ENCODE measurements around the gene ZNF460. TPM values are rescaled to one million over a fixed set of nuclear protein-coding genes. Genes with fewer than 3 reads are reported as not detected.

ZNF460 gene
- total RNA-seq, 1 experiment from 2014 or later = 76.3 TPM

GRCh38 chr19:57327993-57328392 is 47.7 kb downstream of the ZNF460 start:
- TSS peak; percentile 40 for BruUV-seq (replicated peaks)
- H3K4me3 ChIP-seq (ENCODE audit: low read depth in 2 of 2, low read length in 2 of 2) = no peak overlapping the region
- H3K27me3 ChIP-seq (ENCODE audit: control insufficient read depth, insufficient read depth, low read length) = no peaks in the 10 kb centered on the region
- in situ Hi-C loops (cut with HindIII; ENCODE audit: low pct_unique_long_range_greater_than_20kb, low sequenced_read_pairs) (no loop called here), intact Hi-C loops (cut with micrococcal nuclease; ENCODE audit: unreplicated experiment) (no loop called here)
- H3K4me1 ChIP-seq (ENCODE audit: control insufficient read depth, insufficient read depth, low read length) = no peaks in the 10 kb centered on the region
- peaks cover 7% of the 10 kb centered on the region; the same call in 1 of the 2 replicates for H3K9me3 ChIP-seq (ENCODE audit: control insufficient read depth, insufficient read depth, low read depth, low read length)
- DNase-seq (ENCODE audit: low read depth, low spot score) (no peak), ATAC-seq (no peak)
- H3K27ac ChIP-seq (ENCODE audit: low read length) = no peak overlapping the region
- ChIA-PET CTCF (no interaction called here), POLR2A (no interaction called here)
- TF ChIP-seq POLR2AphosphoS5 (IDR thresholded peaks at IDR 0.05; ENCODE audit: low read depth, low read length) (no peak), TCF7L2 (IDR thresholded peaks at IDR 0.05; ENCODE audit: low read depth, low read length) (no peak), REST (IDR thresholded peaks at IDR 0.05; ENCODE audit: insufficient read depth in 1 of 2, low read depth in 2 of 2, low read length in 1 of 2) (no peak), SIN3A (IDR thresholded peaks at IDR 0.05; ENCODE audit: borderline replicate concordance, insufficient read depth, low read depth, low read length) (no peak), CTCF (IDR thresholded peaks at IDR 0.05) (no peak)
- H3K36me3 ChIP-seq (ENCODE audit: control insufficient read depth, insufficient read depth, low read length) = peaks cover 16% of the 10 kb centered on the region

GRCh38 chr19:57334191-57334590 is 53.9 kb downstream of the ZNF460 start:
- ATAC-seq (no peak), DNase-seq (ENCODE audit: low read depth, low spot score) (no peak)
- Histone ChIP-seq H3K4me3 (ENCODE audit: low read depth in 2 of 2, low read length in 2 of 2) (no peak overlapping the region), H3K4me1 (ENCODE audit: control insufficient read depth, insufficient read depth, low read length) (no peaks in the 10 kb centered on the region), H3K36me3 (ENCODE audit: control insufficient read depth, insufficient read depth, low read length) (no peaks in the 10 kb centered on the region), H3K27me3 (ENCODE audit: control insufficient read depth, insufficient read depth, low read length) (no peaks in the 10 kb centered on the region), H3K27ac (ENCODE audit: low read length) (no peak overlapping the region), H3K9me3 (ENCODE audit: control insufficient read depth, insufficient read depth, low read depth, low read length) (no peaks in the 10 kb centered on the region)
- BruUV-seq (replicated peaks) = no TSS peak
- intact Hi-C loops (cut with micrococcal nuclease; ENCODE audit: unreplicated experiment) = no loop called here
- in situ Hi-C loops (cut with HindIII; ENCODE audit: low pct_unique_long_range_greater_than_20kb, low sequenced_read_pairs) = no loop called here
- POLR2A ChIA-PET = no interaction called here
- TF ChIP-seq POLR2AphosphoS5 (IDR thresholded peaks at IDR 0.05; ENCODE audit: low read depth, low read length) (0 out of 2 replicates have a peak, but pooled peaks have one; percentile 25), REST (IDR thresholded peaks at IDR 0.05; ENCODE audit: insufficient read depth in 1 of 2, low read depth in 2 of 2, low read length in 1 of 2) (no peak)
- CTCF ChIA-PET = no interaction called here
